Nephron progenitor cell (in vitro differentiated cells): ENCODE data around the gene PDE4D.

Source experiments
- DNase-seq: peaks from one replicate; pipeline ENCODE4 v3.0.0; 2021
- H3K27ac Mint-ChIP-seq: 2 replicates; pipeline ENCODE4 v1.8.0; 2021; ENCODE audit warnings: mild to moderate bottlenecking, moderate library complexity, mixed read lengths
- H3K27me3 Mint-ChIP-seq: 2 replicates; pipeline ENCODE4 v1.8.0; 2021; ENCODE audit warnings: mild to moderate bottlenecking, low read depth, mixed read lengths; ENCODE audit not compliant: poor library complexity
- H3K36me3 Mint-ChIP-seq: 2 replicates; pipeline ENCODE4 v1.8.0; 2021; ENCODE audit warnings: low read depth, mixed read lengths
- H3K4me1 Mint-ChIP-seq: 2 replicates; pipeline ENCODE4 v1.8.0; 2021; ENCODE audit warnings: mixed read lengths
- H3K4me3 Mint-ChIP-seq: 2 replicates; pipeline ENCODE4 v1.8.0; 2021; ENCODE audit warnings: mild to moderate bottlenecking, moderate library complexity, mixed read lengths
- H3K9me3 Mint-ChIP-seq: 2 replicates; pipeline ENCODE4 v1.8.0; 2021; ENCODE audit warnings: mild to moderate bottlenecking, moderate library complexity, mixed read lengths
- TF ChIP-seq, protein P1 (sequence below): fragments of 200-600 bp; sonication (generic); IDR thresholded peaks from 2 replicates; pipeline ENCODE4 v1.5.0; 2021; ENCODE audit warnings: antibody characterized with exemption

PDE4D gene

DNA sequence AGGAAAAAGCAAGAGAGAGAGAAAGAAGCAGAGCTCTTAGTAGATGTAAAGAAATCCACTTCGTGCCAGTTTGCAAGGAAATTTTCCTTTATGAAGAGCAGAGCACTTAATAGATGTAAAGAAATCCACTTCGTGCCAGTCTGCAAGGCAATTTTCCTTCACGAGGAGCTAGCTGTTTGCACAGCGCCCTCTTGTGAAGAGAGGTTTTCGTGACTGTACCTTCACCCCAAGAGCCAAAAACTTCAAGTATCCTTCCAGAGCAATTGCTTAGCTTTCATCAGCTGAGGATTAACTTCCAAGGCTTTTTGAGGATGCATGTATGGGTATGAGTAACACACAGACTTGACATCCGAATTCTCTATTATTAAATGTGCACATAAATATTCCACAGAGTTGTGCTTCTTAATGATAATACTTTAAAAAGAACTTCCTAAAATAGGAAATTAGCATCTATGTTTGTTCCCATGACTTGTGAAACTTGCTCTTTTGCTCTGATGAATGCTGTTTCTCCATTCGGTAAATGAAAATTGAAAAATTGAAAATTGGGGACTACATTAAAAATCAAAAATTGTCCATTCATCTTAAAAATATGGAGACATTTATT lies 525.6 kb downstream of the PDE4D start:
- H3K4me1 Mint-ChIP-seq: peaks cover 25% of the 10 kb centered on the region
- peak; percentile 59 for DNase-seq
- no peaks in the 10 kb centered on the region for H3K27me3 Mint-ChIP-seq
- no peak overlapping the region for H3K4me3 Mint-ChIP-seq
- peaks cover 2% of the 10 kb centered on the region for H3K36me3 Mint-ChIP-seq
- peaks cover 5% of the 10 kb centered on the region for H3K9me3 Mint-ChIP-seq
- no peak overlapping the region for H3K27ac Mint-ChIP-seq
- TF ChIP-seq, protein P1, sequence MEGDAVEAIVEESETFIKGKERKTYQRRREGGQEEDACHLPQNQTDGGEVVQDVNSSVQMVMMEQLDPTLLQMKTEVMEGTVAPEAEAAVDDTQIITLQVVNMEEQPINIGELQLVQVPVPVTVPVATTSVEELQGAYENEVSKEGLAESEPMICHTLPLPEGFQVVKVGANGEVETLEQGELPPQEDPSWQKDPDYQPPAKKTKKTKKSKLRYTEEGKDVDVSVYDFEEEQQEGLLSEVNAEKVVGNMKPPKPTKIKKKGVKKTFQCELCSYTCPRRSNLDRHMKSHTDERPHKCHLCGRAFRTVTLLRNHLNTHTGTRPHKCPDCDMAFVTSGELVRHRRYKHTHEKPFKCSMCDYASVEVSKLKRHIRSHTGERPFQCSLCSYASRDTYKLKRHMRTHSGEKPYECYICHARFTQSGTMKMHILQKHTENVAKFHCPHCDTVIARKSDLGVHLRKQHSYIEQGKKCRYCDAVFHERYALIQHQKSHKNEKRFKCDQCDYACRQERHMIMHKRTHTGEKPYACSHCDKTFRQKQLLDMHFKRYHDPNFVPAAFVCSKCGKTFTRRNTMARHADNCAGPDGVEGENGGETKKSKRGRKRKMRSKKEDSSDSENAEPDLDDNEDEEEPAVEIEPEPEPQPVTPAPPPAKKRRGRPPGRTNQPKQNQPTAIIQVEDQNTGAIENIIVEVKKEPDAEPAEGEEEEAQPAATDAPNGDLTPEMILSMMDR: peak; percentile 84

DNA sequence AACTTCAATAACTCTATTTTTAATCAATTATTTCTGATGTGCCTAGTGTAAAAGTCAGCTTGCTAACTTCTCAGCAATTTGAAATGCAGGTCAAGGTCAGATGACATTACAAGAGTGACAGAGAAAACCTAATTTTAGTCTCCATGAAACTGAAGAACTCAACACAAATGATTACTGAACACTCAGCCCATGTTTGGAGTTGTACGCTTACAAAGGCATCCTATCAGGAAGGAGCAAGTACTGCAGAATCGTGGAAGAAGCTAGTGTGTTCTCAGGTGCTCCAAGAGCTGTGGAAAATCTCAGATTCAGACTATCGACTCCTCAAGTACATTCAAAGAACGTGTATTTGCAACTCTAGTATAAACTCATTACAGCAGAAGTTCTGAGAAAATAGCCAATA lies 526.7 kb downstream of the PDE4D start:
- H3K27ac Mint-ChIP-seq: no peak overlapping the region
- H3K4me3 Mint-ChIP-seq: no peak overlapping the region
- no peaks in the 10 kb centered on the region for H3K36me3 Mint-ChIP-seq
- no peaks in the 10 kb centered on the region for H3K27me3 Mint-ChIP-seq
- TF ChIP-seq, protein P1: no peak
- H3K4me1 Mint-ChIP-seq: peaks cover 28% of the 10 kb centered on the region
- no peaks in the 10 kb centered on the region for H3K9me3 Mint-ChIP-seq
- no peak for DNase-seq

DNA sequence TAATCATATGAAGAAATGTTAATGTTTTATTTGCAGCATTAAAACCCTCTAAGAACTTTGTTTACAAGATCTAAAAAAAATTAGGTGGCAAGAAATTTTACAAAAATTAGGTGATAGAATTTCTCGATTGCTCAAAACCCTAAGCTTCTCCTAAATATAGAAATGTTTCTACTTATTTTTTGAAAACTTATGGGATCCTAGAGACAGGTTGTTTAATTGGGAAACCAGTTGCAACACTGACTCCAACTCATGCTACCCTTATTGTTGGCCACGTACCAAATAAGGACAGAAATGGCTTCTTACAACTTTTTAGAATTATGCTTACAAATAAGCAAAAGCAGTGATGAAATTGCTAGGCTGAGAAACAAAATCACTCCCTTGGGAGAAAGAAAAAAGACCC lies 531.1 kb downstream of the PDE4D start:
- Mint-ChIP-seq H3K36me3 (no peaks in the 10 kb centered on the region), H3K9me3 (no peaks in the 10 kb centered on the region), H3K27me3 (peaks cover 2% of the 10 kb centered on the region), H3K4me3 (no peak overlapping the region), H3K4me1 (peaks cover 67% of the 10 kb centered on the region), H3K27ac (no peak overlapping the region)
- TF ChIP-seq, protein P1: no peak
- DNase-seq: no peak

DNA sequence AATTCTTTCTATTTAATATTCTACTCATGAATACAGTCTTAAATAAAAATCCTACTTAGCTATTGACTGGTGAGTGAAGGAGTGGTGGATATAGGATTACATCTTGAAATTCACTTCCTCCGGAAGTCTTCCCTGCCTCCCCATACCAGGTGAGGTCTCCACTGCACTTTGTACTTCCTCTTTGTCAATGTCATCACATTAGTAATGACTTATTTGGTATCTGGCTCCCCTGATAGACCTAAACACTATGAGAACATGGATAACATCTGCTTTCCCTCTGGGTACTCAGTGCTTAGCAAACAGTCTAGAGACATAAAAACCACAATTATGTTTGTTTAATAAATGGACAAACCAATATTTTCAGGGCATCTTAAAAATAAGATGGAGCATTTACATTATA lies 532.1 kb downstream of the PDE4D start:
- Mint-ChIP-seq H3K4me3 (no peak overlapping the region), H3K27me3 (peaks cover 2% of the 10 kb centered on the region), H3K36me3 (no peaks in the 10 kb centered on the region), H3K4me1 (peaks cover 71% of the 10 kb centered on the region), H3K27ac (no peak overlapping the region), H3K9me3 (no peaks in the 10 kb centered on the region)
- TF ChIP-seq, protein P1: no peak
- DNase-seq: no peak

DNA sequence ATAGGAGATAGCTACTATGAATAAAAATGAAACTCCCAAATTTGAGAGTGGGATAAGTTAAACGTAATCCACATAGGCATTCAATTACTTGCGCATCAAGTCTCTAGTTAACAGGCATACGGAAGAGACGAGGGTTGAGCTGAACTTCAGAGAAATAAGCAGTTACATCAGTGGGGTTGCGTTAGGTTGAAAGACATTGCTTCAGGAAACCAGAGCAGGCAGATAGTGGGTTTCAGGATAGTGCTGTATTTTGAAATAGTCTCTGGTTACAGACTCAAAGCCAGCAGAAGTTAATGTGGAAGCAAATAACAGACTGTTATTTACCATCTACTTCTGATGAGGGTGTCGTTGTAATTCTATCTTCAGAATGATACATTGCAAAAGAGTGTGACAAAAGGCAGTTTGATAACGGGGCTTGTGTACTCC lies 533.4 kb downstream of the PDE4D start:
- Mint-ChIP-seq H3K27me3 (peaks cover 2% of the 10 kb centered on the region), H3K4me3 (peak overlapping the region; percentile 3), H3K9me3 (no peaks in the 10 kb centered on the region), H3K36me3 (no peaks in the 10 kb centered on the region), H3K27ac (peak overlapping the region; percentile 6), H3K4me1 (peaks cover 79% of the 10 kb centered on the region)
- TF ChIP-seq, protein P1: no peak
- no peak for DNase-seq
